HL-60 (cell line): ENCODE data around the gene UNC13B.

ENCODE experiments used
- POLR2AphosphoS5 ChIP-seq: IDR thresholded peaks from 2 replicates; pipeline ENCODE4 v1.6.1; 2012; ENCODE audit warnings: low read depth
- TF ChIP-seq, protein P1 (sequence below): IDR thresholded peaks from one replicate; pipeline ENCODE4 v1.5.1; 2011; ENCODE audit warnings: low read length, control low read depth, inconsistent platforms; ENCODE audit not compliant: insufficient read depth

DNA sequence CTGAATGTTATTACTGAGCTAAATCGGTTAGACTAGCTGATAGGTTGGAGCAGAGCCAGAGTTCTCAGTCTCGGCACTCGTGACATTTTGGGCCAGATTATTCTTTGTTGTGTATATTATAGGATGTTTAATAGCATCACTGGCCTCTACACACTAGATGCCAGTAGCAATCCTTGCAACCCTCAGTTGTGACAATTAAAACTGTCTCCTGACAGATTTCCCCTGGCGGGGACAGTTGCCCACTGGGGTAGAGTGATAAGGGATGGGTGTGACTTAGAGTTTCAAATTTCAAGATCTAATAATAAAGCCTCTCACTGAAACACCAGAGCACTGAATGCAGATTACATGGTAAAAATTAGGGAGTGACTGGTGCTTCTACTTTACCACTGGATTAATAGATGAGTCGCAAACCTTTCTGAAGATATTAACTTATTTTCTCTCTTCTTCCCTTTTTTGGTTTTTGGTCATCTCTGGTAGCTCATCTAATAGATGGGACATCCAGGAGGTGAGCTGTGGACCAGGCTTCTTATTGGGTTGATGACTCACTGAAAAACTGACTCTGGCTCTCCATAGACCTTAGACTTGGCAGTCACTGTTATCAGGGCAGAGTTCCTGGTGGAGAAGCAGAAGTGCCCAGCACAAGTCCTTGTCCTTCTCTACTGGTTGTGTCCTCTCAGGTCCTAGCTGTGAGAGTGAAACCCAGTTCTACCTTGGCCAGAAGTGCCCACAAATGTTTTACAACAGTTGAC is 150.3 kb downstream of the UNC13B start:
- TF ChIP-seq, protein P1, sequence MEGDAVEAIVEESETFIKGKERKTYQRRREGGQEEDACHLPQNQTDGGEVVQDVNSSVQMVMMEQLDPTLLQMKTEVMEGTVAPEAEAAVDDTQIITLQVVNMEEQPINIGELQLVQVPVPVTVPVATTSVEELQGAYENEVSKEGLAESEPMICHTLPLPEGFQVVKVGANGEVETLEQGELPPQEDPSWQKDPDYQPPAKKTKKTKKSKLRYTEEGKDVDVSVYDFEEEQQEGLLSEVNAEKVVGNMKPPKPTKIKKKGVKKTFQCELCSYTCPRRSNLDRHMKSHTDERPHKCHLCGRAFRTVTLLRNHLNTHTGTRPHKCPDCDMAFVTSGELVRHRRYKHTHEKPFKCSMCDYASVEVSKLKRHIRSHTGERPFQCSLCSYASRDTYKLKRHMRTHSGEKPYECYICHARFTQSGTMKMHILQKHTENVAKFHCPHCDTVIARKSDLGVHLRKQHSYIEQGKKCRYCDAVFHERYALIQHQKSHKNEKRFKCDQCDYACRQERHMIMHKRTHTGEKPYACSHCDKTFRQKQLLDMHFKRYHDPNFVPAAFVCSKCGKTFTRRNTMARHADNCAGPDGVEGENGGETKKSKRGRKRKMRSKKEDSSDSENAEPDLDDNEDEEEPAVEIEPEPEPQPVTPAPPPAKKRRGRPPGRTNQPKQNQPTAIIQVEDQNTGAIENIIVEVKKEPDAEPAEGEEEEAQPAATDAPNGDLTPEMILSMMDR: no peak
- TF ChIP-seq POLR2AphosphoS5: no peak
